Activated CD4-positive, alpha-beta T cell treated with anti-CD3 and anti-CD28 coated beads for 4 hours (primary cell): ENCODE data around the gene ACP1.

Experiments used
- DNase-seq, 2 donors: peaks; one replicate each; pipeline ENCODE4 v3.0.0-alpha.2; 2020

Gene ACP1

DNA sequence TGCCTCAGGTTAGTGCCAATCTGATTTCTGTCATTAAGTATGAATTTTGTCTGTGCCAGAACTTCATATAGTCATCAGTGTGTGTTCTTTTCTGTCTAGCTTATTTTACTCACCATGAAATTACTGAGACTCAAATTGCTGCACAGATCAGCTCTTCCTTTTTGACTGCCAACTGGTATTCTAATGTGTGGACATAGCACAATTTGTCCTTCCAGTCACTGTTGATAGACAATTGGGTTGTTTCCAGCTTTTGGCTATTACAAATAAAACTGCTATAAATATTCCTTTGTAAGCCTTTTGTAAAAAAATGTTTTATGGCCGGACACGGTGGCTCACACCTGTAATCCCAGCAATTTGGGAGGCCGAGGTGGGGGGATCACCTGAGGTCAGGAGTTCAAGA, 8.7 kb upstream of the ACP1 start:
- no peak for DNase-seq

DNA sequence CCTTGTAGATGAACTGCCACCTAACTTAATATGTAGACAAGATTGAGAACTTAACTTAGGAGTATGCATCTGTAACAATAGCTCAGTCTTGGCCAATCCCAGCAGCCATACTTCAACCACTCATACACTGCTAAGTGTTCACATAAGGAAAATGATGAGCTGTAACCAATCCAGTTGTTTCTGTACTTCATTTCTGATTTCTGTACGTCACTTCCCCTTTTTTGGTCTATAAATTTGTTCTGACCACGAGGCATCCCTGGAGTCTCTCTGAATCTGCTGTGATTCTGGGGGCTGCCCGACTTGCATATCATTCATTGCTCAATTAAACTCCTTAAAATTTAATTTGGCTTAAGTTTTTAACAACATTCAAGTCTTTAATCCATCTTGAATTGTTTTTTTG, 7.3 kb upstream of the ACP1 start:
- no peak for DNase-seq

DNA sequence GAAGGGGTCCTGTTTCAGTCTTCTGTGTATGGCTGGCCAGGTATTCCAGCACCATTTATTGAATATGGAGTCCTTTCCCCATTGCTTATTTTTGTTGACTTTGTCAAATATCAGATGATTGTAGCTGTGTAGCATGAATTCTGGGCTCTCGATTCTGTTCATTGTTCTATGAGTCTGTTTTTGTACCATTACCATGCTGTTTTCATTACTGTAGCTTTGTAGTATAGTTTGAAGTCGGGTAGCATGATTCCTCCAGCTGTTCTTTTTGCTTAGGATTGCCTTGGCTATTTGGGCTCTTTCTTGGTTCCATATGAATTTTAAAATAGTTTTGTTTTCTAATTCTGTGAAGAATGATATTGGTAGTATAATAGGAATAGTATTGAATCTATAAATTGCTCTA, 6.9 kb upstream of the ACP1 start:
- DNase-seq = no peak

DNA sequence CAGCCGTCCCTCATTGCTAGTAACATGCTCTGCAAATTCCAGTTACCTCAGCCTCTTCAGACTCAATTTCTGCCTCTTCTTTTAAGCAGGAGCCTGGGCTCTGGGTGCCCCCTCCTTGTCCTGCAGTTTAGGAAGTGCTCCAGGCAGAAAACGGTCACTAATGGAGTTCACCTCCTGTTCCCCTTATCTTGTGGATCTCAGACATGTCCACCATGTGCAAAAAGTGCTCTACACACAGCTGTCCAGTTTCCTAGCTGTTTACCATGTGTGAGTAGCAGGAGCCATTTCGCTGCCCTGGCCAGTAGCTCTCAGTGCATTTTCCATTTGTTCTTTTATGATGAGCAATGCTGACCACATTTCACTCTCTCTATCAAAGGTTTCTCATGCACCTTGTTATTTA, 5.8 kb upstream of the ACP1 start:
- DNase-seq = no peak

DNA sequence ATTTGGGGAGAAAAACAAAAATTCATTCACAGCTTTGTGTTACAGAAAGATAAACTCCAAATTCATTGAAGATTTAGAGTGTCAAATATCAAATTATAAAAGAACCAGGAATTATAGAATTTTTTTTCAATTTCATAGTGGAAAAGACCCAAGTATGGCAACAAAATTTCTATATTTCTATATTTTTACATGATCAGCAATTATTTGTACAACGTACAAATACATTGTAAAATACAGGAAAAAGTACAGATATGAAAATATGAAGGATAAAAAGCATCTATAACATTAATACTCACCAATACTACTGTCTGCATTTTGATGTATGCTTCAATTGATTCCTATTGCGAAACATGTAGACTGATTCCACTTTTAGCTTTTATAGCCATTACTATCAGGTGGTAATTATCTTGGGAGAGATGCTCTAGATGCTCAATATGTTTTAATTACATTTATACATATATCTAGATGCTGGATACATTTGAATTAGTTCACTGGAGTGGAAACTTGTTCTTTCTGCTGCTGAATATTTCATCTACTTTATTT, 4.9 kb upstream of the ACP1 start:
- no peak for DNase-seq

DNA sequence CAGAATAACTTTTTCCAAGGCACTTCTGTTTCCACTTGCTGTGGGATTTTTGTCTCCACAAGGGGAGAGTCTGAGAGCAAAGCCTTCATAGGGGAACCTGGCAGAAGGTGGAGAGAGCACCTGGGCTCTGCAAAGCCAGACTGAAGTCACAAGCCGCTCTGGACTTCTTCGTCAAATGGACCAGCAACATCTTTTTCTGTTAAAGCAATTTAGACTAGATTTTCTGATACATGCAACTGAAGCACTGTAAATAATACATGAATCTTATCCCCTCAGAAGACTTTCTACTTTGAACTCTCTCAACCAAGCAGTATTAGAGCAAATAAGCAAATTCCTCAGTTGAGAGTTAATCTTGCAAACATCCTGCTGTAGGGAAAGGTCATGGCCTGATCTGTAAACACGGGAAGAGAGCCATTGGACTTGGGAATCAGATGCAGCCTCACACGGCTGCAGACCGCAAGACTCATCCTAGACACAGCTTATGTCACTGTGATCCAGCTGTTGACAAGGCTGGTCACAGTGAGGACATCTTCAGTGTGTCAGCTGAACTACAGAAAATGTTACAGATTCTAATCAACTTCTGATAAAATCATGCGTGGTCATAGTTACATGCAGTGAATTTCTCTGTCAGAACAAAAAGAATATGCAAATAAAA, 4.1 kb upstream of the ACP1 start:
- no peak for DNase-seq

DNA sequence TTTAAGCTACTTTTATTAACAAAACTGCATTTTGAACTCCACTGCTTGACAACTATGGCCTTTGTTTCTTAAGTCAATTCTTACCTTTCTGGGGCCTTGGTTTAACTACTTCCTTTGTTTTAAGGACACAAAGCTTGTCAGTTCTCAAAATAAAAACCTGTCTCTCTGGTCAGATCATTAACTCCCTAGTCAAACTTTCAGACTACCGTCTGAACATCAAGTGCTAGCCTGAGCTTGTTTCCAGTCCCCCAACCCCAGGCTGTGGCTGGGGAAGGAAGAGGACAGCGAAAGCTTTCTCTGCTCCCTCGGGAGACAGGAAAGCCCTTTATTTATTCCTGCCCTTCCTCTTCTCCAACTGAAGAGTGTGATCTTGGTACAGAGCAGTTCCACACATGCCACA, 2.6 kb upstream of the ACP1 start:
- DNase-seq = no peak

DNA sequence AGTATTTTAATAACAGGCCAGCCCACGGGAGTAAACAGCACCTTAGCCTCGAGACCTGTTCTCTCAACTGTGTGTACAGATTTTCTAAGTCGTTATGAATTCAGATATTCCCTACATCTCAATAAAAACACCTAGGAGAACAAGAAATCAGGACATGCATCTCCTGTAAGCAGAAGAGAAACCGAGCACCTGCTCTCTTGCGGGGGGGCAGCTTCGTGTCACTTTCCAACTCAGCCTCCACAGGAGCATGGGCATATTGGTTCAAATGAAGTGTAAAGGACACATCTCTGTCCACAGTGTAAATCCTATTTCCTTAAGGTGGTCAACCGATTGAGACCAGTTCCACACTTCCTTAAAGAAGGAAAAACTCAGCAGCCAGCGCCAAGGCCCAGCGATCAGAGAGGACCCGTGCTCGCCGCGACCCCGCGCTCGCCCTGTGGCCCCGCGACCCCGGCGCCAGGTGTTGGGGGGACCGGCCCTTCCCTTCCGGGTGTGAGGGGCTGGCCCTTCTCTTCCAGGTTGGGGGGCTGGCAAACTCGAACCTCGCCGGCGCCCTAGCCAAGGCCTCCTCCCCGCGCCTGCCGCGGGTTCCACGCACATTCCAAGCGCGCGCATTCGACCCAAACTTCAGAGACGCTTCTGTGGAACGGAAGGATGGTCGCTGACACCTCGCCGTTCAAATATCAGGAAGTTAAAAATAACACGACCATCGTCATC, 1.6 kb upstream of the ACP1 start:
- no peak for DNase-seq

DNA sequence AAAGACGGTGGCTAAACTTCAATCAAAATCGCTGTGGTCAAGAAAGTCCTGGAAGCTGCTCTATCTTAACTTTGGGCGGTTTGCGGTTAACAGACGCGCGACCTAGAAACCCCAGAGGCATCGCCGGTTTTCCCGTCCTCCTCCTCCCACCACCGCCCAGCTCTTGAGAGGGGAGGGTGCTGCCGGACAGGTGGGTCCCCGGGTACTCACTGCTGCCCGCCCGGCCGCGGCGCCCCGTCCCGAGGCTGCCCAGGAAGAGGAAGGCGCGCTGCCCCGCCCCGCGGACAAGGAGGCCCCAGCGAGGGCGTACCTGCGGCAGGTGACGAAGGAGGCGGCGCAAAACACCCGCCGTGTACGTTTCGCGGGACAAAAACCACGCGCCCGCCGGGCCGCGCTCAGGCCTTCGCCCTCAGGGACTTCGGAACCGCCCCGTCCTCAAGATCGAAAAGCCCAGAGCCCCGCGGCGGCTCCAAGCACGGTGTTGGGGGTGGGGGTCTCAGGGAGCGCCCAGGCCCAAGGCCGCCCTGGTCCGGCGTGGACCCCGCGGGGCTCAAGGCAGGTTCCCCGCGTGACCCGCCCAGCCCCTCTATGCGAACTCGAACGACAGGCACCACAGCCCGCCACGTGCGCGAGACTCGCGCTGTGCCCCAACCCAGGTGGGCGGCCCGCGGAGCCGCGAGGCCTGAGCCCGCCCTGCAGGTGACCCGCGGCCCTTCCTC, 814 bp upstream of the ACP1 start, which contains the start of gene SH3YL1:
TSS of gene SH3YL1 (minus strand) at position 259 of the 719 bp plus-strand sequence. CDS start at position 211, 48 bp downstream.
- peak; percentile 59 to 66 for DNase-seq

DNA sequence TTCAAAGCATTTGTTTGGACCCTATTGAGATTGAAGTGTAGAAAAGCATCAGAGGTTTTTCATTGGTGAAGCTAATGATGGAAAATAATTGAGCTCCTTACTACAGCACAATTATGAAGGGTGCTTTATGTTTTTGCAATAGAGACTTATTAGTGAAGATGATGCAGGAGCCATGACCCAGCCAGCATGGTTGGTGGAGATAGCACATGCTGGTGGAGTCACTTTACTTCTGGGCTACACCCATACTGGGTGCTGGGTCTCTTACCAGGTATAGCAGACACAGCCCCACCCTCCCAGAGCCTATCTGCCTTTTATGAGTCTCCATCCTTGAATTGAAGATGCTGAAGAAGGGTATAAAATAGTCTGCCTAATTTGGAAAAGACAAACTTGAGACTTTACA, 3.6 kb downstream of the ACP1 start:
- DNase-seq = no peak

DNA sequence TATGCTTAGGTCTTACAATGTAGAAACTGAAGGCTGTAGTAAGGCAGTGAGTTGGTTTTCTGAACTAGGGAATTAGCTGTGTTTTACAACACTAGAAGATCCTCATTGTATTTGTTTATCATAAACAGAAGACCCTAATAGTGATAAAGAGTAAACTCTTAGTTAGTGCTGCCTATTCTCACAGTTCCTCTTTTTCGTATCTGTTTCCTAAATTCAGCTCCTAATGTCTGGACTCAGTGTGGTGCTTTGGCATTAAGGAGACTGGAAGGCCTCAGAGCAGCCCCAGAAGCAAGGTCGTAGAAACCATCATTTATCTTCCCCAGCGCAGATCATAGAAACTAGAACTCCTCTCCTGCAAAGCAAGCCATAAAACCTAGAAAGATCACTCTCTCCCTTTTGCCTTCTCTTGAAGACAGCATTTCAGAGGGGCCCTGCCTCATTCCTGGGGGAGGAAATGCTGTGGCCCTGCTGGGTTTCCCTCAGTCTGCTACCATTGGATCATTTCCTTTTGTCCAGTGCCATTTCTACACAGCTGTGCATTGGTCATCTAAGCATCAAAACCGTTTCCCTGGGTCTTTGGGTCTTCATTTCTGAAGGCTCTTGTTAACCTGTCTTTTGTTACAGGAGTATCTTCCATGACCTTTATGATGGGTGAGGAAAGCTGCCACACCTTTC, 4.7 kb downstream of the ACP1 start:
- DNase-seq = no peak

DNA sequence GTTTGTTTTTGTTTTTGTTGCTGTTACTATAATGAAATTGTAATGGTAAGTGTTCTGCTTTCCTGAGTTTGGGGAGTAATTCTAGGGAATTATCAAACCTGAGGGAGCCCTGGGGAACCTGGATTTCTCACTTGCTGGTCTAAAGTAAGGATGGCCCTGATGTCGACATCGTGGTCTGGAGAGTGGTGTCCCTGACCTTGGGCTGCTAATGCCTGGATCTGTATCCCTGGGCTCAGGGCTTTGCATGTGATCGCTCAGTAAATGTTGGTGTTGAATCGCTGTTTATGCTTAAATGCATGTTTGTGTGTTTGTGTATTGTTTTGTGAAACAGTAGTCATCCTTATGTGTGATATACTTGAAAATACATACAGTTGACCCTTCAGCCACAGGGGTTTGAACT, 6.1 kb downstream of the ACP1 start:
- DNase-seq = no peak

DNA sequence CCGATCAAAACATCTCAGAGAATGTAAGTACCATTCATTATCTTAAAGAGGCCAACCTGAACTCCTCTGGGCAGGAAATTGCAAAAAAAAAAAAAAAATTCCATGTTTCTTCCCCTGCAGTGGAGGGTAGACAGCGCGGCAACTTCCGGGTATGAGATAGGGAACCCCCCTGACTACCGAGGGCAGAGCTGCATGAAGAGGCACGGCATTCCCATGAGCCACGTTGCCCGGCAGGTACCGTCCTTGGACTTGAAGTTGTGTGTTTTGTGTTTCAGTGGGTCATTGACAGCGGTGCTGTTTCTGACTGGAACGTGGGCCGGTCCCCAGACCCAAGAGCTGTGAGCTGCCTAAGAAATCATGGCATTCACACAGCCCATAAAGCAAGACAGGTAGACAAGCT, 7.2 kb downstream of the ACP1 start:
- no peak for DNase-seq

DNA sequence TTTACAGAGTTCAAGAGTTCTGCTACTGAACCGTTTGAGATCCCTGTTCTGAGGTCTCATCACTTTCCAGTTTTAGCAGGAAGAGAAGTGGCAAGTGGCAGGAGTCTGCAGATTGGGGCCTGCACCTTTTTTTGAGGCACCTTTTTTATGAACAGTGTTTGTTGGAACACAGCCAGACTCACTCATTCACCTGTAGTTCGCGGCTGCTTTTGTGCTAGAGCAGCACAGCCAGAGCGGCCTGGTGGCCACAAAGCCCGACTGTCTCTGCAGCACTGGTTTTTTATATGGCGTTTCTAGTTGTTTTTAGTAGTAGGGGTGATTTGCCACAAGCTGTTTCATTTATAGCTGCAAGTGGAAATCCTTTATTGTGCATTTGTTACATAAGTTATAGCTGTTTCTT, 8.6 kb downstream of the ACP1 start:
- no peak for DNase-seq

DNA sequence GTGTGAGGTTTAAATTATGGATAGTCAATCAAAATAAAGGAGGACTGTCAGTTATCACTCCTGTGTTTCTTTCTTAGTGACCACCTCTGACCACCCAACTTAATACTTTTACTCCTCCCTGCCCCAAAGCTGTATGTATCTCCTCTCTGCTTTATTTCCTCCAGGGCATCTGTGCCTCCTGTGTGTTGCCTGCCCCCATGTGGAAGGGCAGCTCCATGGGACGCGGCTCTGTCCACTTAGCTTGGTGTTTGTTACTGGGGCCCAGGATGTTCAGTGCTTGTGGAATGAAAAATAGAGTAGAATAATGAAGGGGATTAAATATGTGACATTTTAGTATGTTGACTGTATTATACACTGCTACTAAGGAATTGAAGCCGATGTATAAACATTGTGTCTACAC, 9.8 kb downstream of the ACP1 start:
- DNase-seq = no peak

DNA sequence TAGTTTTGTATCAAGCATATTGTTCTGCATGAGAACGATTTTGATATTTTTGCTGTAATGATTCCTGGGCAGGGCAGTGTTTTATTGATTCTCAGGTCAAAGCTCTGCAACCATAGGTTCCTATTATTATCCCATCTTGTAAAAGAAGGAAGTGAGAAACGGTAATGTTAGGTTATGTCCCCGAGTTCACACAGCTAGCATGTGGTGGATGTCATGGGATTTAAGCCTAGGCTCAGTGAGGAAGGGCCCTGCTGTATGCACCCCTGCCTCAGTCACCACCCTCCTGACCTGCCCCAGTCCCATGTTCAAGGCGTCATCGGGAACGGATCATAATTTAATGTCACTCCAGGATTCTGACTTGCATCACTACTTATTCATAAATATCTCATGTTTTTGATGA, 10.7 kb downstream of the ACP1 start:
- DNase-seq = no peak

DNA sequence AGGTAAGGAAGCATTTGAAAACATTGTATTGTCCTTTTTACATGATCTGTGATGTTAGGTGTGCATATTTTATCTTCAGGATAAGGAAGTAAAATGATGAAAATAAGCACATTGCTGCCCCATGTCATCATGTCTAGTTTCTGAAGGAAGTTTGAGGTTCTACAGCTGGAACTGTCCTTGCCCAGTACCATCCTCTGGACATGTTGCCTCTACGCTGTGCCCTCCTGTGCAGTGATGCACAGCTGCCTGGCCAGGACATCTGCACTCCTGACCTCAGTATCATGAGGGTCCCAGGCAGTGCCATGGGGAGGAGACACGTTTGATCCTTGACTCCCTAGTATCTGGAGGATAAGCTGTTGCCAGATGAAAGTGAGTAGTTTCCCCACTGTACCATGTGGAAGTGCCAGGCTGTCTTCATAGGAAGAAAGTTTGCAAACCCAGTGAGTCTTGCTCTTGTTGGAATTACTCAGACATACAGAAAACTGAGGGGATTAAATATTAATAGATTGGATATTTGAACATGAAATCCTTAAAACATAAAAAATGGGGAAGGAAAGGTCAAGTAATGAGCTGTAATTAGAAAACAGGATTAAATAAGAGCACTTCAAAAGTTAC, 13.7 kb downstream of the ACP1 start:
- DNase-seq = no peak

DNA sequence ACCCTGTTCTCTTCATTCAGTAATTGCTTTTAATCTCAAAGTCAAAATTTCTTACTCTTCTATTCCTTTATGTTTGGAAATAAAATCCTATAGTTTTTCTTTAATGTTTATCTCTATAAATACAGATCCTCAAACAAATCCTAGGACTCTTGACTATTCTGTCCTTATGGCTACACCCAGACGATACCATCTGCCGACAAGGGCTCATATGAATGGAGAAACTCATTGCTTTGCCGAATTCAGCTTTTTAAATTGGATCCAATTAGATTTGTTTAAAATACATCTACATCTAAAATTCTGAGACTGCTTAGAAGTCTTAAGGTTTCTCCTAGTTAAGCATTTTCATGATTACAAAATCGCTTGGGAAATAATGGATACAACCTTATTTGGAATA, 14.2 kb downstream of the ACP1 start:
- DNase-seq = no peak

DNA sequence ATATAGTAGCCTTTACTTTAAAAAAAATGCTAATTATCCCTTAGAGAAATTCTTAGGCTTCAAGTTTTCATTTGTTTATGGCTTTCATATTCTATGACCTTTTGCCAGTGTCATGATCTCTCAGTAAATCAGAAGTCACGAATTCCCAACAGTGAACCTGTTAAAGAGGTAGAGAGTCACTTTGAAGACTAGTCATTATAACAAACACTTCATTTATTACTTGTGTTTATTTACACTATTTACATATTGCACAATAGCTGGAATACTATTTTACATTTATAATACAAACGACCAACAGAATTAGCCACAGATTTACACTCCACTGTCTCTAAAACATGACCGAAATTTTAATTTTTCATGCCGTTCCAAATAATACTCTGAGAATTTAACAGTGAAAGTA, 14.6 kb downstream of the ACP1 start:
- no peak for DNase-seq

DNA sequence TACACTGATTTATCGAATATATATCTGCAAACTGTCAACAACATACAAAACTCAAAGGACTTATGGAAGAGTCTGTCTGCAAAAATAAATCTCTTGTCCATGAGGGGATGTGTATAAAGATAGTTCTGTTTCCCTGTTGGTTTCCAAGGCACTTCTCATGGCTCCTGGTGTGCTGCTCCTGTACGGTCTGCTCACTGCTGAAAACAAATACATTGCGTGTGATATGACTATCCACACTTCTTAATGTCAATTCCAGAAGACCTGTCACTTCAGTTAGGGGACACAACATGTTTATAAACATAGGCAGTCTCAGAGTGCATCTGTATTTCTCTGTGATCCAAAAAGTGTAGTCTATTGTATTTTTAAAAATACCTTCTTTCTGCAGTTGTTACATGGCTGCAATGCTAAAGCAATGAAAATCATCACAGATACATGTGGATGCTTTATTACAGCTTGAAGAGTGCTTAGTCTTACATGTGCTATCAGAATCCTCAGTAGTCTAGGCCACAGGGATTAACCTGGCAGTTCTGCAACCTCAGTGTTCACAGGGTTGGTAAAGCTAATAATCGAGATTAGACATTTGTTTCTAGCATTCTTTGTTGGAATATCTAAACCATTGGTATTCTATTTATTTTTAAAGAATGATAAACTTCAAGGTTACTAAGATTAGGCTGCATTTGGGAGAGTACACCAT, 15.4 kb downstream of the ACP1 start:
- DNase-seq = no peak

DNA sequence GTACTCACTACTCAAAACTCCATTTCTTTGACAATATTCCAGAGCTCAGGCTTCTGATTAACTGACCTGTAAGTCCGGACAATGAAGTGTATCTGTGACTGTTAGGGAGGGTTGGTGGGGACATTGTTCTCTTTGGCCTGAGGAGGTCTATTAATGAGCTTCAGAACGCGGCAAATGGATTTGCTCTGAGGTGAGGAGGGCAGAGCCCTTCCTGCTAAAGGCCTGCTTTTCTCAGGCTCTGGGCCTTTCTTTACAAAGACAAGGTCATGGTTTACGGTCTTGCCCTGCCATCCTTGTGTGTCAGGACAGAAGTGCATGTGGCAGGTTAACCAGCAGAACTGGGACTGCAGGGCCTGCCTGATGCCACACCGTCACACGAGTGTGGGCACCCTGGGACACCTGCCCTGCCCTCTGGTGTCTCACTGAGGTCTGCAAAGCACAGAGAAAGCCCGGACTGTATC, 15.9 kb downstream of the ACP1 start:
- no peak for DNase-seq

DNA sequence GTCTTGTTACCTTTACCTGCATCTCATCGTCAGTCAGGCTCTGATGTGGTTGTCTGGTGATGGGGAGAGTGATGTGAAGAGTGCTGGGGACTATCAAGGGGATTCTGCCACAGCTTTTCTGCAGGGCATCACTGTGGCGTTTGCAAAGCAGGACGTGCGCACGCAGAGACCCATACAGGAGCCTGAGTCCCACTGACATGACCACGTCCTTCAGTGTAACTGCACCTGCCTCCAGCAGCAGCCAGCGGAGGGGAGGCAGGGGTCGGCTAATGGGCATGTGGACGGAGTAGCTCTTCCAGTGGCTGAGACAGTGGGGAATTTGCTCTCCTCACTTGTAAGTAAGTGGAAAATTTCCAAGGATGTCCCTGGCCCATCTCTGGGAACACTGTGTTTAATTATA, 16.6 kb downstream of the ACP1 start:
- no peak for DNase-seq
